ENCODE results near the gene SDK1.
"Not testable (repeated sequence)": the region's sequence is repeated elsewhere in the genome, so short reads cannot be mapped to it uniquely, and the experiment has no call there.

Gene SDK1

DNA sequence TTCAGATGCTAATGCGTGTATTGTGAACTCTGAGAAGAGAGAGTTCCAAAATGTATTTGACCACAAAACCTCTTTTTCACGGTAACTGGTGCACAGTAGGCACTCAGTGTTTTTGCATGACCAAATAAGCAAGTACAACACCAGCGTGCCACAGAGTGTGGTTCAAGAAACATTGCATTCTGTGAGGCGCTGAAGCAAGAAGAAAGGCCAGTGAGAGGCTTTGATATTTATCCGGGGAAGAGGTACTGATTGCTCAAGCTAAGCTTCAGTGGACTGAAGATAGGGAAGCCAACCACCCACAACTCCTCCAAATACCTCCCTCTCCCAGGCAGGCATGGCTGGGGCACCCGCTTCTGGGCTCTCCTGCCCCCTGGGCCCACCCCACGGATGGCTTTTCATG, 611.2 kb downstream of the SDK1 start:
- Histone ChIP-seq H3K27ac (peak overlapping the region in 2 of 21 experiments; percentile 5 to 16), H3K4me3 (no peak overlapping the region)

GRCh38 chr7:3914051-3914775, 613.2 kb downstream of the SDK1 start:
- Histone ChIP-seq H3K27ac (no peak overlapping the region), H3K4me3 (no peak overlapping the region)

DNA sequence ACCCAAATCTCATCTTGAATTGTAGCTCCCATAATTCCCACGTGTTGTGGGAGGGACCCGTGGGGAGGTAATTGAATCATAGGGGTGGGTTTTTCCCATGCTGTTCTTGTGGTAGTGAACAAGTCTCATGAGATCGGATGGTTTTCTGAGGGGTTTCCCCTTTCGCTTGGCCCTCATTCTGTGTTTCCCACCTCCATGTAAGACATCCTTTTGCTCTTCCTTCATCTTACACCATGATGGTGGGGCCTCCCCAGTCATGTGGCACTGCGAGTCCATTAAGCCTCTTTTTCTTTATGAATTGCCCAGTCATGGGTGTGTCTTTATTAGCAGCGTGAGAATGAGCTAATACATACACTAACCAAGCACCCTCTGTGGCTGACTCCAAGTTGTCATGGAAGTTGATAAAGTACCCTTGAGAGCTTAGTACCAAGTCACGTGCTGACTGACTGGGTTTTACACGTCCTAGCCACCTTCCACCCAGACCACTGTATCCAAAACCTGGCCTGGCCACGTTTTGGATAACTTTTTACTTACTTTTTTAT, 614.4 kb downstream of the SDK1 start:
- no peak overlapping the region for H3K4me3 ChIP-seq
- H3K27ac ChIP-seq = no peak overlapping the region

GRCh38 chr7:3916146-3916545, 615.1 kb downstream of the SDK1 start:
- no peak overlapping the region for H3K4me3 ChIP-seq
- H3K27ac ChIP-seq = no peak overlapping the region

- no peak overlapping the region for H3K27ac ChIP-seq
- no peak overlapping the region for H3K4me3 ChIP-seq
Observed at GRCh38 chr7:3917436-3917835, 616.4 kb downstream of the SDK1 start.

- no peak overlapping the region for H3K27ac ChIP-seq
- no peak overlapping the region for H3K4me3 ChIP-seq
Observed at GRCh38 chr7:3918576-3918975, 617.5 kb downstream of the SDK1 start.

- Histone ChIP-seq H3K4me3 (no peak overlapping the region), H3K27ac (peak overlapping the region in 5 of 21 experiments; percentile 32 to 86 (median 70))
Observed at GRCh38 chr7:3922175-3922635, 621.2 kb downstream of the SDK1 start.

- H3K4me3 ChIP-seq = no peak overlapping the region
Observed at GRCh38 chr7:3923307-3923918, 622.4 kb downstream of the SDK1 start.

DNA sequence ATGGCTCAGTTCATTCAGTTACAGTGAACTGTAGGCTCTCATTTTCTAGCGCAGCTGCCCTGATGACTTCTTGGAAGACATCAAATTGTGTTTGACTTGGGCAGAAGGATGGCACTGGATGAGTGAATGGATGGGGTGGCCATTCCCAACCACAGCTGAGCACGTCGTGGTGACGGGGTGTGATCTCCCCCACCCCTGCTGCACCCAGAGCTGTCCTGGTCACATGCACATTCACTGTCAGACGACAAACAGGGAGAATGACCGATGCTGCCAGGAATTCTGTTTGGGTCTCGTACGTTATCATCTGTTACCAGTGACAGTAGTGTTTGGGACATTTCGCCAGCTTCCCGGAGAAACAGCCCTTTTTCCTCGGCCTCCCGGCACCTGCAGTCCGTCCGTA, 623.2 kb downstream of the SDK1 start:
- Histone ChIP-seq H3K4me3 (no peak overlapping the region), H3K27ac (no peak overlapping the region)

More at GRCh38 chr7:3923307-3923918, 622.4 kb downstream of the SDK1 start:
- no peak overlapping the region for H3K27ac ChIP-seq

DNA sequence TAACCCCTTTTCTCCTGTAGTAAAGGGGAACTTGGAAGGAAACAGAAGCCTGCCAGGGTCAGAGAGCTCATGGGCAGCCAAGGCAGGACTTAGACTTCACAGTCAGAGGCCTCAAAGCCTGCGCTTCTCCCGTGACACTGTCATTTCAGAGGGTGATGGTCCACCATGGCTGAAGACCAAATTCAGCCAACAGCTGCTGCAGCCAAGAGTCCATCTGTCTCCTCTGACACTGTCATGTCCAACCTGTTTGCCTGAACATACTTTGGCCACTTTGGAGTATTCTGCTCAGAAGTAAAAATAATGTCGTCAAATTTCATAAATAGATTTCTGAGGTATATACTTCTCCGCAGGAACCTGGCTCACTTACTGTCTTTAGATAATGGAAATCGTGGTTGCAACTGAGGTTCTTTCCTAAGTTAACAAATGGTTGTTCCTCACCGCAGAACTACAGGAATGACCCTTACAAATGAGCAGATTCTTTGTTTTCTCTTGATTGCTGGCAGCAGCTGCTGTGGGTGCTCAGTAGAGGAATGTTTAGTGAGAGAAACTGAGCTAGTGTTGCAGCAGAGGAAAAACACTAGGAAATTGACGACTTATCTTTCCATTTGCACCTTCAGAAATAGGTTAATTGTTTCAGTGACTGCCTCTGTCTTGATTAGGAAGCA, 626.5 kb downstream of the SDK1 start:
- H3K27ac ChIP-seq = no peak overlapping the region

GRCh38 chr7:3928727-3929515, 627.9 kb downstream of the SDK1 start:
- H3K27ac ChIP-seq = no peak overlapping the region

More for the DNA sequence above, 626.5 kb downstream of the SDK1 start:
- no peak overlapping the region for H3K4me3 ChIP-seq

DNA sequence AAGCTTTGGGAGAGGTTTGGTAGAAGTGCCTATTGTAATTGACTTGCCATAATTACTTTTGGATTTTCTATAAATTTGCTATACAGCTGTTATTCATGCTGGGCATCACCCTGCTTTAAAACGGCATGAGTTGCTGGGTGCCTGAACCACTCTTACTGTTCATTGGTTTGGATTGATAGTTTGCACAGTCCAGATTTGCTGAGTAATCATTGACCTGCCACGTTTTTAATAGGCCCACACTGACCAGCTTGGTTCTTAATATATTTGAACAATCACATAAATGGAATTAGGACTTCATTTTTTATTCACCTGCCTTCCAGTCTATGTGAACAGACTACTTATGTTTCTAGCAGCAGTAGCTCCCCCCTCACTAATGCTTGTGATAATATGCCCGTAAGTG, 630.8 kb downstream of the SDK1 start:
- no peak overlapping the region for H3K4me3 ChIP-seq
- no peak overlapping the region for H3K27ac ChIP-seq

More at GRCh38 chr7:3928727-3929515, 627.9 kb downstream of the SDK1 start:
- no peak overlapping the region for H3K4me3 ChIP-seq

- no peak overlapping the region for H3K27ac ChIP-seq
- no peak overlapping the region for H3K4me3 ChIP-seq
Observed at GRCh38 chr7:3937146-3937545, 636.1 kb downstream of the SDK1 start.

- H3K4me3 ChIP-seq = no peak overlapping the region
- no peak overlapping the region for H3K27ac ChIP-seq
Observed at GRCh38 chr7:3937605-3938004, 636.6 kb downstream of the SDK1 start.

- not testable (repeated sequence) for H3K27ac ChIP-seq, H3K4me3 ChIP-seq
Observed at GRCh38 chr7:3941706-3942105, 640.7 kb downstream of the SDK1 start.

DNA sequence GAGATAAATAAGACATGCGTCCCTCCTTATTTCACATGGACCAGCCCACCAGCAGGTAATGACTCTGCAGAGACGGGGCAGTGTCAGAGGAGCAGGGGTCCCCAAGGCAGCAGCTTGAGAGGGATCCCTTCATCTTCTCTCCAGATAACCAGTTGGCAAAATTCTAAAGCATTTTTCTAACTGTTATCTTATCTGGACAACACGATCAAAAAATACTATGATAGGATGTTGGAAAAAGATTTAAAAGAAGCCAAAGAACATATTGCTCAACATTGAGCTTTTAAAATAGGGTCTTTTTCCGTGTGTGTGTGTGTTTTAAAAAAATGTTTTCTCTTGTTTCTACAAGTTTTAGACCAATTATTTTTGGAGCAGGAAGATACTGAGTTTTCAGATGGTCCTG, 641.2 kb downstream of the SDK1 start:
- Histone ChIP-seq H3K27ac (no peak overlapping the region), H3K4me3 (no peak overlapping the region)

DNA sequence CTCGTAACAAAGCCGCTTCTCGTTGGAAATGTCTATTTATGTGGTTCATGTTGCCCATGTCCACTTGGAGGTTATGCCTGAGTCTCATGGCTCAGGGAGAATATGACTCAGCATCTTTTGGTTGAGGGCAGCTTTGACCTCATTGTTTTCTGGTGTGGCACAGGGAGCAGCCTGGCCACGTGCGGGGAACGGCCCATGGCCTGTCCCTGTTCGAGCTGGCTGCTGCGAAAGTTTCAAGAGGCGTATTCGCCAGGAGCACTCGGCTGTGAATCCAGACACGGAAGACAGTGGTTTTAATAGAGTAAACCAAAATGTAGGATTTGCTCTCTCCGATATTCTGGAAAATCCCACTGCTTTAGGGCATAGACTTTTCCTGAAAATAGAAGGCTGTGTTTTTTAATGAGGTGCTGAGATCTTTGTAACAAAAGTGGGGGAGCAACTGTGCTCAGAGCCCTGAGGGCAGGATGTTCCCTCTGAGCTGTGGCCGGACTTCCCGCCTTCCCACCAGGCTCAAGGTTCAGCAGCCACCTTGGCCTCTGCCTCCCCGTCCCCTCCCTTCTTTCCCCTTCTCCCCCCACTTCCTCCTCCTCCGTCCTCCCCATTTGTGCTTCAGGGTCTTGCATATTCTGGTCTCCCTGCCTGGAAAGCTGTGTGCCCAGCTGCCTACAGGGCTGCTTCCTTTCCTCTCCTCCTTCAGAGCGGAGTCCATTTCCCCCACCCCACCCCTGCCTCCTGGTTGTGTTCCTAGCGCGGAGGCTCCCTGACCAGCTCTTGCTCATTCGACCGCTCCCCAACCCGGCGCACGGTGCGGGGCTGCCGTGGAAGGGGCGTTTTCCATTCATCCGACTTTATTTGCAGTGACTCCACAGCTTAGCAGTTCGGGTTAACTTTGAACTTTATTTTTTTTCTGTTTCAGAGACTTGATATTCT, 642.0 kb downstream of the SDK1 start:
- H3K27ac ChIP-seq = peak overlapping the region in 2 of 21 experiments; percentile 36 to 40

GRCh38 chr7:3943779-3944520, 642.9 kb downstream of the SDK1 start:
- Histone ChIP-seq H3K4me3 (no peak overlapping the region), H3K27ac (peak overlapping the region in 2 of 21 experiments; percentile 36 to 40)

More for the DNA sequence above, 642.0 kb downstream of the SDK1 start:
- peak overlapping the region in 1 of 7 experiments; percentile 8 for H3K4me3 ChIP-seq
